MM.1S (cell line): ENCODE data around the gene CD28.

Experiments
- EZH2 ChIP-seq: fragments of 300-600 bp; sonication (generic); optimal IDR thresholded peaks from 2 replicates; pipeline ENCODE3; 2017; ENCODE audit warnings: low read depth, mild to moderate bottlenecking, antibody characterized with exemption, low read length, mixed read lengths
- TF ChIP-seq, protein P1 (sequence below): fragments of 300-600 bp; sonication (generic); IDR thresholded peaks from 2 replicates; pipeline ENCODE4 v1.5.1; 2016; ENCODE audit warnings: antibody characterized with exemption, low read length, mixed read lengths

DNA sequence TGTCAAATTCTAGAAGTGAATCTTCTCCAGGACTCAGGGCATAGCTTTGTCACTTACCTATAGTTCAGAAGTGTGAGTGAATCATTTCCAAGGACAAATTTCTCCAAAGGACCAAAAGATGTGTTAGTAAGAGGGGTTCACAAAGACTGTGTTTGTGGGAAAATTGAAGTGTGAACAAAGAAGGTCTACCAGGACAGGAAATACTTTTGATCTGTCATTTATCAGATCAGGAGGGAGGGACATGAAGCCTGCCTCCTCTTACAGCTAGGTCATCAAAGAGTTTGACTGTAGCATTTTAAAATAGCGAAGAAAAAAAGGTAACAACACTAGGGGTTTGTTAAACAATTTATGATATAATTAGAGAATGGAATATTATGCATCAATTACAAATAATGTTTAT is 2.0 kb upstream of the CD28 start:
- TF ChIP-seq, protein P1, sequence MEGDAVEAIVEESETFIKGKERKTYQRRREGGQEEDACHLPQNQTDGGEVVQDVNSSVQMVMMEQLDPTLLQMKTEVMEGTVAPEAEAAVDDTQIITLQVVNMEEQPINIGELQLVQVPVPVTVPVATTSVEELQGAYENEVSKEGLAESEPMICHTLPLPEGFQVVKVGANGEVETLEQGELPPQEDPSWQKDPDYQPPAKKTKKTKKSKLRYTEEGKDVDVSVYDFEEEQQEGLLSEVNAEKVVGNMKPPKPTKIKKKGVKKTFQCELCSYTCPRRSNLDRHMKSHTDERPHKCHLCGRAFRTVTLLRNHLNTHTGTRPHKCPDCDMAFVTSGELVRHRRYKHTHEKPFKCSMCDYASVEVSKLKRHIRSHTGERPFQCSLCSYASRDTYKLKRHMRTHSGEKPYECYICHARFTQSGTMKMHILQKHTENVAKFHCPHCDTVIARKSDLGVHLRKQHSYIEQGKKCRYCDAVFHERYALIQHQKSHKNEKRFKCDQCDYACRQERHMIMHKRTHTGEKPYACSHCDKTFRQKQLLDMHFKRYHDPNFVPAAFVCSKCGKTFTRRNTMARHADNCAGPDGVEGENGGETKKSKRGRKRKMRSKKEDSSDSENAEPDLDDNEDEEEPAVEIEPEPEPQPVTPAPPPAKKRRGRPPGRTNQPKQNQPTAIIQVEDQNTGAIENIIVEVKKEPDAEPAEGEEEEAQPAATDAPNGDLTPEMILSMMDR: no peak
- TF ChIP-seq EZH2: no peak
